ENCODE results near the gene PLAAT4. TPM values are rescaled to one million over a fixed set of nuclear protein-coding genes. Genes with fewer than 3 reads are reported as not detected.
A peak's percentile ranks its signal among the peaks of the same experiment; 100 is the strongest.

The PLAAT4 gene
- total and polyA plus RNA-seq, 2 experiments from 2014 or later, result 0.69 to 4.6 TPM

- Histone ChIP-seq H2AFZ (peak overlapping the region; percentile 94), H3K4me1 (ENCODE audit: insufficient read depth) (peaks cover 30% of the 10 kb centered on the region), H3K27me3 (ENCODE audit: insufficient read depth) (no peaks in the 10 kb centered on the region), H3K4me2 (no peak overlapping the region), H3K4me3 (no peak overlapping the region), H3K79me2 (replicated peaks; ENCODE audit: insufficient read depth) (no peaks in the 10 kb centered on the region), H3K9me2 (ENCODE audit: insufficient read depth) (no peaks in the 10 kb centered on the region), H3K36me3 (ENCODE audit: insufficient read depth) (no peaks in the 10 kb centered on the region), H4K20me1 (replicated peaks; ENCODE audit: insufficient read depth) (no peaks in the 10 kb centered on the region), H3K27ac (ENCODE audit: low read depth) (no peak overlapping the region), H3F3A (replicated peaks; ENCODE audit: low read depth) (no peaks in the 10 kb centered on the region; the same call in 1 of the 2 replicates)
- H3K36me3 Mint-ChIP-seq (ENCODE audit: low read depth), result peaks cover 4% of the 10 kb centered on the region; the same call in 2 of the 3 replicates
- H3K27ac Mint-ChIP-seq, result no peak overlapping the region
- peaks cover 18% of the 10 kb centered on the region for H3K4me1 Mint-ChIP-seq
- no peak for TF ChIP-seq EZH2 (IDR thresholded peaks at IDR 0.05; ENCODE audit: low read depth, unreplicated experiment)
- no peak for TF ChIP-seq ZNF462 (CRISPR knock-in tag; IDR thresholded peaks at IDR 0.05)
- TF ChIP-seq CTCF (conservative IDR thresholded peaks at IDR 0.05; ENCODE audit: low read depth in 2 of 2), result no peak
- TF ChIP-seq POLR2AphosphoS5 (IDR thresholded peaks at IDR 0.05; ENCODE audit: low read depth), result no peak
- TF ChIP-seq ZNF114 (CRISPR knock-in tag; IDR thresholded peaks at IDR 0.05), result no peak
- TF ChIP-seq STAT1 (IDR thresholded peaks at IDR 0.05; ENCODE audit: unreplicated experiment), result no peak
- TF ChIP-seq NANOG (IDR thresholded peaks at IDR 0.05; ENCODE audit: borderline replicate concordance), result no peak
- TF ChIP-seq ETS1 (IDR thresholded peaks at IDR 0.05), result no peak
- TF ChIP-seq REST (IDR thresholded peaks at IDR 0.05; ENCODE audit: unreplicated experiment), result no peak
- no peak for TF ChIP-seq JUNB (IDR thresholded peaks at IDR 0.05; ENCODE audit: unreplicated experiment)
- TF ChIP-seq EZH2phosphoT487 (IDR thresholded peaks at IDR 0.05; ENCODE audit: unreplicated experiment), result no peak
- TF ChIP-seq ZNF331 (CRISPR knock-in tag; IDR thresholded peaks at IDR 0.05; ENCODE audit: low read depth), result no peak
- no peak for TF ChIP-seq CREB1 (CRISPR knock-in tag; IDR thresholded peaks at IDR 0.05; ENCODE audit: low read depth)
- DNase-seq (ENCODE audit: low spot score), result no peak
- peak; percentile 56 for ATAC-seq
- H3K4me3 Mint-ChIP-seq, result no peak overlapping the region
- H3K9me3 Mint-ChIP-seq, result peaks cover 9% of the 10 kb centered on the region; the same call in 2 of the 3 replicates
- peaks cover 18% of the 10 kb centered on the region for H3K27me3 Mint-ChIP-seq (ENCODE audit: insufficient read depth, low read depth, poor library complexity)
These were observed 17.2 kb downstream of the PLAAT4 start for GRCh38 chr11:63553759-63554158.
